ENCODE data around the gene CUBN.

DNA sequence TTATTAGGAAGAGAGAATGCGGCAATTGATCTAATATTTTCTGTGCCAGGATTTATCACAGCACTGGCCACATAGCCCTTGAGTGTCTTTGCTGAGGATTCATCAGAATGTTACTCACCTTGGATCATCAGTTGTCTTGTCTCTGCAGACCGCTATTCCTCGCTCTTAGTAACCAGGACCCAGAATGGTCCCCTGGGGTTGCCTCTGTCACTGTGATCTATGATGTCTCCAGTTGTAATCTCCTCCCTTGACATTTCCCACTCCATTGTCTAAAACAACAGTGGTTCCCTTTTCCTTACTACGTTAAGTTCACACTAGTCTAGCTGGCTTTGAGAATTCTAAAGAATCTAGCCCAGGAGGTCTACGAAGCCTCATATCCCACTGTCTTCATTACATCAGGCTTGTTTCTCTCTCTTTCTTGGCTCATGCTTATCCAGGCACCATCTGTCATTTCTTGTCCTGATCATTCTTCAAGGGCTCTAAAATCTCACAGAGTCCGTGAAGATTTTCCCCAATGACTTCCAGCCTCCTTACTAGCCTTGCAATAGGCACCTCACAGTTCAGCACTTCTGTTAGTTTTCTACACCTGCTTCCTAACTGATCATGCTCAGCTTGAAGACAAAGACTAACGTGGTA, 125.8 kb downstream of the CUBN start:
- TF ChIP-seq, protein P1, sequence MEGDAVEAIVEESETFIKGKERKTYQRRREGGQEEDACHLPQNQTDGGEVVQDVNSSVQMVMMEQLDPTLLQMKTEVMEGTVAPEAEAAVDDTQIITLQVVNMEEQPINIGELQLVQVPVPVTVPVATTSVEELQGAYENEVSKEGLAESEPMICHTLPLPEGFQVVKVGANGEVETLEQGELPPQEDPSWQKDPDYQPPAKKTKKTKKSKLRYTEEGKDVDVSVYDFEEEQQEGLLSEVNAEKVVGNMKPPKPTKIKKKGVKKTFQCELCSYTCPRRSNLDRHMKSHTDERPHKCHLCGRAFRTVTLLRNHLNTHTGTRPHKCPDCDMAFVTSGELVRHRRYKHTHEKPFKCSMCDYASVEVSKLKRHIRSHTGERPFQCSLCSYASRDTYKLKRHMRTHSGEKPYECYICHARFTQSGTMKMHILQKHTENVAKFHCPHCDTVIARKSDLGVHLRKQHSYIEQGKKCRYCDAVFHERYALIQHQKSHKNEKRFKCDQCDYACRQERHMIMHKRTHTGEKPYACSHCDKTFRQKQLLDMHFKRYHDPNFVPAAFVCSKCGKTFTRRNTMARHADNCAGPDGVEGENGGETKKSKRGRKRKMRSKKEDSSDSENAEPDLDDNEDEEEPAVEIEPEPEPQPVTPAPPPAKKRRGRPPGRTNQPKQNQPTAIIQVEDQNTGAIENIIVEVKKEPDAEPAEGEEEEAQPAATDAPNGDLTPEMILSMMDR (IDR thresholded peaks at IDR 0.05 in 4 of 5, conservative IDR thresholded peaks at IDR 0.05 in 1 of 5) = no peak
- TF ChIP-seq POLR2A (IDR thresholded peaks at IDR 0.05) = no peak

Data from gastrocnemius medialis (tissue), 4 donors.